Measurements from ENCODE around the gene MATN1.

The MATN1 gene

DNA sequence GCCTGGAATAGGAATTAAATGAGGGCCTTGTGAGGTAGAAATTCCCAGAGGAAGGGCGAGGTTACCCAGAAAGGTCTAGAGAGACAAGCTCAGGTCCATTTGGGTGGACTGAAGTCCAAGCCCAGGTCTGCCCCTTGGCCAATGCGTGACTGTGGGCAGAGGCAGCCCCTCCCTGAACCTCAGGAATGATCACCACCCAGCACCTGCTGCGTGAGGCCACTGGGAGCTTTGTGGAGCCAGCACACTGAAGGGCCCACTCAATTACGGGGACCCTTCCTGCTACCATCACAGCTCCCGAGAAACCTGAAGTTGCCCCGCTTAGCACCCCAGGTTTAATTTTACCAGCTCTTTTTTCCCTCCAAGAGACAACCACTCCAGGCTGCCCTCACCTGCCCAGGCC is 6.5 kb upstream of the MATN1 start:
- peaks cover 28% of the 10 kb centered on the region for H3K36me3 ChIP-seq
- H3K27me3 ChIP-seq, result no peaks in the 10 kb centered on the region
- H3K4me3 ChIP-seq (ENCODE audit: low read depth in 1 of 2, low read length in 1 of 2), result no peak overlapping the region
- TF ChIP-seq, protein P1, sequence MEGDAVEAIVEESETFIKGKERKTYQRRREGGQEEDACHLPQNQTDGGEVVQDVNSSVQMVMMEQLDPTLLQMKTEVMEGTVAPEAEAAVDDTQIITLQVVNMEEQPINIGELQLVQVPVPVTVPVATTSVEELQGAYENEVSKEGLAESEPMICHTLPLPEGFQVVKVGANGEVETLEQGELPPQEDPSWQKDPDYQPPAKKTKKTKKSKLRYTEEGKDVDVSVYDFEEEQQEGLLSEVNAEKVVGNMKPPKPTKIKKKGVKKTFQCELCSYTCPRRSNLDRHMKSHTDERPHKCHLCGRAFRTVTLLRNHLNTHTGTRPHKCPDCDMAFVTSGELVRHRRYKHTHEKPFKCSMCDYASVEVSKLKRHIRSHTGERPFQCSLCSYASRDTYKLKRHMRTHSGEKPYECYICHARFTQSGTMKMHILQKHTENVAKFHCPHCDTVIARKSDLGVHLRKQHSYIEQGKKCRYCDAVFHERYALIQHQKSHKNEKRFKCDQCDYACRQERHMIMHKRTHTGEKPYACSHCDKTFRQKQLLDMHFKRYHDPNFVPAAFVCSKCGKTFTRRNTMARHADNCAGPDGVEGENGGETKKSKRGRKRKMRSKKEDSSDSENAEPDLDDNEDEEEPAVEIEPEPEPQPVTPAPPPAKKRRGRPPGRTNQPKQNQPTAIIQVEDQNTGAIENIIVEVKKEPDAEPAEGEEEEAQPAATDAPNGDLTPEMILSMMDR (IDR thresholded peaks at IDR 0.05), result no peak
- H3K4me1 ChIP-seq (ENCODE audit: control insufficient read depth in 1 of 2, insufficient read depth in 1 of 2, low read depth in 1 of 2, low read length in 1 of 2), result peaks cover 23 to 29% of the 10 kb centered on the region in 2 experiments
- no peaks in the 10 kb centered on the region for H3K9me3 ChIP-seq
- H3K27ac ChIP-seq, result no peak overlapping the region

DNA sequence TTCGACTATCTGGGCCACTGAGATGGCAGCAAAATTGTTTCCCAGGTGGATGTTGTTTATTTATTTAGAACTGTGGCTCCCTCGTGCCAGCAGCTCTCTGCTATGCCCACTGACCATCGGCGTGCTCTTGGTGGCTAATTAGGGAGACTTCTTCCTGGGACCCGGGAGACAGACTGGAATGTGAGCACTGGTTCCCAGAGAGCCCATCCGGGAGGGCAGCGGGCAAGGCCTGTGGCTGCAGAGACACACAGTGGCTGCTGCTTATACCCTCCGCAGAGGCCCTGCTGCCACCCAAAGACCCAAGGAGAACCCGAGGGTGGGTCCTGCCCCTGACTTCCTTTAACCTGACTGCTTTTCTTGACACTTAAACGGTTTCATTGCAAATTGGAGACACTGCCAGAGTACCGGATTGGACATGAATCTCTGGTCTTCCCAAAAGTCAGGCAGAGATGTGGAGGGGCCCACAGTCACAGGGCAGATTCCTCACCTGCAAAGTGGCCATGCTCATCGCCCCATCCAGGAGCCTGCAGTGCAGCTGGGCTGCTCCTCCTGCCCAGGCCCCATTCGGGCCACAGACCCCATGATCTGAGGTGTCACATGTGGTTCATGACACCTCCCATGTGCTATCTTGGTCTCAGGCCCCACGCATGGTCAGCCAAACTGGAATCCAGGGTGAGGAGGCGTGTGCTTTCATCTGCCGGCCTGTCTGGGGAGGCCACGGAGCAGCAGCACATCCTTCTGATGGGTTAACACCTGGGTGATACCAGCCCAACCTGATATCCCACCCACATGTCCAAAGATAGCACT is 5.7 kb upstream of the MATN1 start:
- Histone ChIP-seq H3K9me3 (no peaks in the 10 kb centered on the region), H3K4me1 (ENCODE audit: control insufficient read depth in 1 of 2, insufficient read depth in 1 of 2, low read depth in 1 of 2, low read length in 1 of 2) (peaks cover 22 to 23% of the 10 kb centered on the region in 2 experiments), H3K4me3 (ENCODE audit: low read depth in 1 of 2, low read length in 1 of 2) (no peak overlapping the region), H3K36me3 (peaks cover 20% of the 10 kb centered on the region), H3K27ac (no peak overlapping the region), H3K27me3 (no peaks in the 10 kb centered on the region)
- TF ChIP-seq, protein P1 (IDR thresholded peaks at IDR 0.05), result no peak

DNA sequence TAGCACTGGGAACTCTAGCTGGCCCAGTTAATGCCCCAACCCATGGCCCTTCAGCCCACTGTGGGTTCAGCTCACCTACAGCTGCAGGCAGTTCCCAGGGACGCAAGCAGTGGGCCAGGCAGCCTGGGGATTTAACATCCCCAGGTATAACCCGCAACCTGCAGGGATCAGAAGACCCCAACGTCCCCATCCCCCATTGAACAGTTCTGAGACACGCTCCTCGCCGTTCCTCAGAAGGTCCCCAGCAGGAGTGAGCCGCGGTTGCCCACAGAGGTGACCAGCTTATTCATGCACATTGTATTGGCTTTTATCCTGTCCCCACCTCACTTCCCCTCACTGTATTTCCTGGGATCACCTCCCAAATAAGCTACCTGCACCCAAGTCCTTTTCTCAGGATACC is 5.0 kb upstream of the MATN1 start:
- H3K9me3 ChIP-seq, result no peaks in the 10 kb centered on the region
- H3K27ac ChIP-seq, result no peak overlapping the region
- no peak overlapping the region for H3K4me3 ChIP-seq (ENCODE audit: low read depth in 1 of 2, low read length in 1 of 2)
- TF ChIP-seq, protein P1 (IDR thresholded peaks at IDR 0.05), result no peak
- peaks cover 20 to 23% of the 10 kb centered on the region in 2 experiments for H3K4me1 ChIP-seq (ENCODE audit: control insufficient read depth in 1 of 2, insufficient read depth in 1 of 2, low read depth in 1 of 2, low read length in 1 of 2)
- no peaks in the 10 kb centered on the region for H3K27me3 ChIP-seq
- H3K36me3 ChIP-seq, result peaks cover 13% of the 10 kb centered on the region

DNA sequence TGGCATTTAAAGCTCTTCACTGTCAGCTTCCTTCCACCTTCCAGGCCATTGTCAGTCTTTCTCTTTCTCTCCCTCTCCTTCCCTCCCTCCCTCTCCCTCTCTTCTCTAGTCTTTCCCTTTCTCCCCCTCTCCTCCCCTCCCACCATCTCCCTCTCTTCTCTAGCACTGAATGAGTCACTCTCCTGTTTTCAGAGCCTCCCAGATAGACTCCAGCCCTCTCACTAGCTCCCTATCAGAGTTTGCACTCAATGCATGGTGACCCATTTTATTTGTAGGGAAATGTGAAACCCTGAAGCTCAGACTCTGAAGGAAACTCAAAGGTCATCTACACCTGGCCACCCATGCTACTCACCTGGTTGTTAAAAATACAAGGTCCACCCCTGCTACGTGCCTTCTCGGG is 4.4 kb upstream of the MATN1 start:
- Histone ChIP-seq H3K9me3 (no peaks in the 10 kb centered on the region), H3K4me1 (ENCODE audit: control insufficient read depth in 1 of 2, insufficient read depth in 1 of 2, low read depth in 1 of 2, low read length in 1 of 2) (peaks cover 20 to 21% of the 10 kb centered on the region in 2 experiments), H3K27ac (no peak overlapping the region), H3K36me3 (peaks cover 8% of the 10 kb centered on the region), H3K27me3 (no peaks in the 10 kb centered on the region), H3K4me3 (ENCODE audit: low read depth in 1 of 2, low read length in 1 of 2) (no peak overlapping the region)
- TF ChIP-seq, protein P1 (IDR thresholded peaks at IDR 0.05), result no peak

- TF ChIP-seq, protein P1 (IDR thresholded peaks at IDR 0.05), result no peak
Measured at GRCh38 chr1:30726773-30727684, 3.6 kb upstream of the MATN1 start.

More at GRCh38 chr1:30726773-30727684, 3.6 kb upstream of the MATN1 start:
- peaks cover 15% of the 10 kb centered on the region in 2 experiments for H3K4me1 ChIP-seq (ENCODE audit: control insufficient read depth in 1 of 2, insufficient read depth in 1 of 2, low read depth in 1 of 2, low read length in 1 of 2)
- no peak overlapping the region for H3K27ac ChIP-seq
- no peaks in the 10 kb centered on the region for H3K9me3 ChIP-seq
- no peaks in the 10 kb centered on the region for H3K36me3 ChIP-seq
- H3K4me3 ChIP-seq (ENCODE audit: low read depth in 1 of 2, low read length in 1 of 2), result no peak overlapping the region
- H3K27me3 ChIP-seq, result no peaks in the 10 kb centered on the region
